ENCODE measurements around the gene RALGPS2. TPM values are rescaled to one million over a fixed set of nuclear protein-coding genes. Genes with fewer than 3 reads are reported as not detected.

Gene RALGPS2
- total and polyA plus RNA-seq, 7 donors: 6.6 to 24.3 (median 14.3) TPM

DNA sequence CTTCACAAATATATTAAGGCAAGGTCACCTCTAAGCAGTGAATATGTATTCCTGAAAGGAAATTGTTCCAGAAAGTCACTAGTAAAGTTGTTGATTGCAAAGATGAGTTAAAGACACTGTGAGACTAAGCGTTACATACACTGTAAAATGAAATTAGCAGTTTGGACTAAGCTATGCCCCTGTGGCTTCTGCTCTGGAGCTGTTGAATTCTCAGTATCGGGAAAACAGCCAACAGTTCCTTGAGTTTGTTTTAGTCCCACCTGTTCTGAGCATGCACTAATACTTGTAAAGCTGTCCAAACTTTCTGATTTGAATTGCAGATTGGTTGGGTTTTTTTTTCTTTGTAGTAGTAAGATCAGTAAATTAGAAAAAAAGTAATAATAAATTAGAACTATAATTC, 124.9 kb downstream of the RALGPS2 start:
- Histone ChIP-seq H3K27ac (peak overlapping the region in 2 of 4 donors; percentile 13 to 23), H3K36me3 (peaks cover 0 to 23% (median 8%) of the 10 kb centered on the region in 4 donors), H3K4me3 (no peak overlapping the region), H3K4me1 (peaks cover 0 to 14% (median 3%) of the 10 kb centered on the region in 4 donors), H3K27me3 (no peaks in the 10 kb centered on the region), H3K9me3 (no peaks in the 10 kb centered on the region)
- intact Hi-C loops (cut with DNase I): no loop called here
- TF ChIP-seq POLR2A (IDR thresholded peaks at IDR 0.05): no peak
- DNase-seq: no peak
- WGBS, 2 donors: 89 to 91% methylated on average over 2 of the region's 2 CpGs

DNA sequence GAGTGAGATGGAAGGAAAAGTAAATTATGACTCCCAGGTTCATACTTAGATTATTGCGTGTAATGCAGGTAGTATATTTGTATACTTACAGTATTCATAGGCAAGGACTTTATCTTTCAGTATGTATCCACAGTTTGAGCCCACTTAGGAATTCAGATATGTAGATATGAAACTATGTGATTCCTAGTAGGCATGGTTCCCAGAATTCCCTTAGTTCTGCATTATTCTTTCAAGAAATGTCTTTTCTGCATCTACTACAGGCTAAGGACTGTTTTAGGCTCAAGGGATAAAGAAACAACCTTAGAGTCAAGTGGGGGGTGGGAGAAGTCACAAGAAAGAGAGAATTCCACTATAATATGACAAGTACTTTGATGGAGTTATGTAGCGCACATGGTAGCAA, 132.1 kb downstream of the RALGPS2 start:
- TF ChIP-seq EP300 (IDR thresholded peaks at IDR 0.05): no peak
- TF ChIP-seq, protein P1, sequence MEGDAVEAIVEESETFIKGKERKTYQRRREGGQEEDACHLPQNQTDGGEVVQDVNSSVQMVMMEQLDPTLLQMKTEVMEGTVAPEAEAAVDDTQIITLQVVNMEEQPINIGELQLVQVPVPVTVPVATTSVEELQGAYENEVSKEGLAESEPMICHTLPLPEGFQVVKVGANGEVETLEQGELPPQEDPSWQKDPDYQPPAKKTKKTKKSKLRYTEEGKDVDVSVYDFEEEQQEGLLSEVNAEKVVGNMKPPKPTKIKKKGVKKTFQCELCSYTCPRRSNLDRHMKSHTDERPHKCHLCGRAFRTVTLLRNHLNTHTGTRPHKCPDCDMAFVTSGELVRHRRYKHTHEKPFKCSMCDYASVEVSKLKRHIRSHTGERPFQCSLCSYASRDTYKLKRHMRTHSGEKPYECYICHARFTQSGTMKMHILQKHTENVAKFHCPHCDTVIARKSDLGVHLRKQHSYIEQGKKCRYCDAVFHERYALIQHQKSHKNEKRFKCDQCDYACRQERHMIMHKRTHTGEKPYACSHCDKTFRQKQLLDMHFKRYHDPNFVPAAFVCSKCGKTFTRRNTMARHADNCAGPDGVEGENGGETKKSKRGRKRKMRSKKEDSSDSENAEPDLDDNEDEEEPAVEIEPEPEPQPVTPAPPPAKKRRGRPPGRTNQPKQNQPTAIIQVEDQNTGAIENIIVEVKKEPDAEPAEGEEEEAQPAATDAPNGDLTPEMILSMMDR (IDR thresholded peaks at IDR 0.05): no peak
- intact Hi-C loops (cut with DNase I): no loop called here
- WGBS, 2 donors: 98 to 99% methylated on average over 2 of the region's 2 CpGs
- H3K27ac ChIP-seq: no peak overlapping the region
- no peak overlapping the region for H3K4me3 ChIP-seq
- H3K4me1 ChIP-seq: peaks cover 0 to 46% (median 5%) of the 10 kb centered on the region in 4 donors
- DNase-seq: no peak
- no peaks in the 10 kb centered on the region for H3K27me3 ChIP-seq
- no peaks in the 10 kb centered on the region for H3K9me3 ChIP-seq
- peaks cover 0 to 12% (median 5%) of the 10 kb centered on the region in 4 donors for H3K36me3 ChIP-seq

DNA sequence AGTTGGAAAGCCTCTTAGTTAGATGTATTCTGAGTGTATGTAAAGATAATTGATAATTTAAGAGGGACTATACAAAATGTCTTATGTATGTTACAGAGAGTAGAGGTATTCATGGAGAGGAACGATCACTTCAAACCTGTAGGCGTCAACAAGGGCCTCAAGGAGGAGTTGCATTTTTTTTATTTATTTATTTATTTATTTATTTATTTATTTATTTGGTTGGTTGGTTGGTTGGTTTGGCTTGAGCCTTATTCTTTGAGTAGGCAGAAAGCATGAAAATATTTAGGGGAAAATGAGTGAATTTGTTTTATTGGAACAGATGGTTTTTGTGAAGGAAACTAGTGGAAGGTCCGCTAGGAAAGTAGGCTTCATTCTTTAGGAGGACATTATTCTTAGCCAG, 137.4 kb downstream of the RALGPS2 start:
- Histone ChIP-seq H3K36me3 (peaks cover 0 to 40% (median 4%) of the 10 kb centered on the region in 4 donors), H3K27ac (peak overlapping the region in 3 of 4 donors; percentile 15 to 55 (median 40)), H3K4me3 (peak overlapping the region in 1 of 4 donors; percentile 27), H3K27me3 (no peaks in the 10 kb centered on the region), H3K4me1 (peaks cover 0 to 88% (median 41%) of the 10 kb centered on the region in 4 donors), H3K9me3 (no peaks in the 10 kb centered on the region)
- intact Hi-C loops (cut with DNase I): no loop called here
- no peak for DNase-seq
- TF ChIP-seq EP300 (IDR thresholded peaks at IDR 0.05): no peak
- TF ChIP-seq POLR2AphosphoS5 (IDR thresholded peaks at IDR 0.05): no peak
- TF ChIP-seq, protein P1 (IDR thresholded peaks at IDR 0.05): no peak
- no peak for TF ChIP-seq POLR2A (IDR thresholded peaks at IDR 0.05)
- 96 to 98% methylated on average over 3 of the region's 3 CpGs for WGBS, 2 donors

DNA sequence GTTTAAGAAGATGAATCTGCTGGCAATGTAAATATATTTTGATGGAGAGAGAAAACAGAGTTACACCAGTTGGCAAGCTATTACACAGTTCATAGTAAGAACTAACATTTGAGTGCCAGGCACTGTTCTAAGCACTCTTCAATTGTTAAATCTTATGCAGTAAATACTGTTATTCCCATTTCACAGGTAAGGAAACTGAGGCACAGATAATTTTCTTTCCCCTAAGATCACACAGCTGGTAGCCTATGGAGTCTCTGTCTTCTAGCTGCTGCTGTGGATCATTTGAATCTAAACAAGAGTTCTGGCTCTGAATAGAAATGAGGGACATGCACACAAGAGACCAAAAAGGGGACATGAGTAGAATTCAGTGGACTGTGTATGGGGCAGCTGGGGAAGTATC, 137.8 kb downstream of the RALGPS2 start:
- Histone ChIP-seq H3K9me3 (no peaks in the 10 kb centered on the region), H3K27me3 (no peaks in the 10 kb centered on the region), H3K36me3 (peaks cover 0 to 40% (median 4%) of the 10 kb centered on the region in 4 donors), H3K27ac (peak overlapping the region in 3 of 4 donors; percentile 15 to 55 (median 40)), H3K4me1 (peaks cover 0 to 84% (median 41%) of the 10 kb centered on the region in 4 donors), H3K4me3 (peak overlapping the region in 1 of 4 donors; percentile 27)
- TF ChIP-seq POLR2A (IDR thresholded peaks at IDR 0.05): no peak
- TF ChIP-seq, protein P1 (IDR thresholded peaks at IDR 0.05): no peak
- no peak for TF ChIP-seq POLR2AphosphoS5 (IDR thresholded peaks at IDR 0.05)
- no peak for TF ChIP-seq EP300 (IDR thresholded peaks at IDR 0.05)
- DNase-seq: no peak
- intact Hi-C loops (cut with DNase I): no loop called here

DNA sequence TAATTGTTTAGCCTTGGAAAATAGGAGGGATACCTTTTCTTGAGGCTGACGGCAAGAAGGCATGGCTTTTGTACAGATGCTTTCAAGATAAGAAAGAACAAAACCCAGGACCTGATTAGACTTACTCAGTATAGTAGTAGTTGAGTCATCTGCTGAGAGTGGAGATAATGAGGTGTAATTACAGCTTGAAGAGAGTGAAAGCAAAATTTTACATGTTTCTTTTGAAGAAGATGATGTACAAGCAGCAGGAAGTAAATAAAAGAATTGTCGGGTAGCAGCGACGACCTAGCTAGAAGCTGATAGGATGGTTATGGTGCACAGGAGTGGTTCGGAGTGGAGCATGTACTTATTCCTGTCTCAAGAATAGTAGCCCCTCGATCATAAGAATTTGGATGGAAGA, 139.3 kb downstream of the RALGPS2 start:
- Histone ChIP-seq H3K27me3 (no peaks in the 10 kb centered on the region), H3K4me1 (peaks cover 0 to 72% (median 41%) of the 10 kb centered on the region in 4 donors), H3K9me3 (no peaks in the 10 kb centered on the region), H3K27ac (peak overlapping the region in 3 of 4 donors; percentile 15 to 55 (median 40)), H3K4me3 (peak overlapping the region in 2 of 4 donors; percentile 8 to 27), H3K36me3 (peaks cover 0 to 40% (median 4%) of the 10 kb centered on the region in 4 donors)
- intact Hi-C loops (cut with DNase I): no loop called here
- TF ChIP-seq, protein P1 (IDR thresholded peaks at IDR 0.05): no peak
- no peak for TF ChIP-seq POLR2AphosphoS5 (IDR thresholded peaks at IDR 0.05)
- no peak for TF ChIP-seq POLR2A (IDR thresholded peaks at IDR 0.05)
- WGBS, 2 donors: 83 to 84% methylated on average over 6 of the region's 6 CpGs
- DNase-seq: no peak

Measured in sigmoid colon (tissue), 7 donors.